HepG2 (cell line): Measurements from ENCODE around the gene GRIK3. TPM values are rescaled to one million over a fixed set of nuclear protein-coding genes. Genes with fewer than 3 reads are reported as not detected.

ENCODE experiments used
- ATAC-seq: fragments of 200-7000 bp; cut with Tn5 transposase; 3 replicates; pipeline ENCODE4 v1.9.1; 2020; ENCODE audit warnings: mild to moderate bottlenecking, moderate library complexity
- BruUV-seq: library from RNA; stranded (reverse); fragments of 400-500 nt; replicated peaks from 2 replicates; lab custom pipeline; 2021; lab: Mats Ljungman, UMichigan
- CTCF ChIA-PET: fragments of 300-600 bp; formaldehyde crosslinking; extraction: SDS; loops from one replicate; lab custom pipeline; 2021; ENCODE audit warnings: low total read pairs, inconsistent platforms, low intra/inter-chr PET ratio; lab: Yijun Ruan, JAX
- POLR2A ChIA-PET: fragments of 350-600 bp; sonication (Branson Sonifier 250); formaldehyde crosslinking; loops from one replicate; lab custom pipeline; 2020; ENCODE audit warnings: antibody characterized with exemption, inconsistent platforms; lab: Yijun Ruan, JAX
- DNase-seq: peaks from one replicate; pipeline ENCODE4 v3.0.0-alpha.2; 2015; ENCODE audit warnings: low spot score
- FAIRE-seq: peaks from 3 replicates; lab custom pipeline; 2011; peaks lifted over from hg19 to GRCh38; lab: Jason Lieb, UNC
- H2AFZ ChIP-seq: one replicate; pipeline ENCODE4 v1.6.1; 2011; ENCODE audit warnings: low read length, inconsistent platforms
- H3K27ac ChIP-seq: fragments of 300-600 bp; 3 replicates; pipeline ENCODE4 v1.8.0; 2011; ENCODE audit warnings: mixed run types, mild to moderate bottlenecking, mixed read lengths, low read length, inconsistent platforms; ENCODE audit not compliant: insufficient read depth; ENCODE audit errors: extremely low read length
- H3K27me3 ChIP-seq, 2 experiments: fragments of 200-600 bp in 1 of 2; 2 replicates in 1 of 2; 3 replicates in 1 of 2; pipeline versions ENCODE4 v1.6.0 to v1.8.0; 2011; ENCODE audit warnings: low read length in 2 of 2, mild to moderate bottlenecking in 2 of 2, moderate library complexity in 2 of 2, inconsistent platforms in 1 of 2; ENCODE audit not compliant: insufficient read depth in 2 of 2, control insufficient read depth in 1 of 2
- H3K36me3 ChIP-seq, 2 experiments: fragments of 200-600 bp in 1 of 2; replicated peaks in 1 of 2; 2 replicates in 1 of 2; 3 replicates in 1 of 2; pipeline versions ENCODE4 v1.5.1 to v1.8.0; 2011; ENCODE audit warnings: low read length in 2 of 2, inconsistent platforms in 1 of 2; ENCODE audit not compliant: insufficient read depth in 2 of 2, control insufficient read depth in 1 of 2
- H3K4me1 ChIP-seq: 2 replicates; pipeline ENCODE4 v1.5.1; 2012; ENCODE audit warnings: low read length, inconsistent platforms; ENCODE audit not compliant: insufficient read depth
- H3K4me2 ChIP-seq: 2 replicates; pipeline ENCODE4 v1.6.0; 2011; ENCODE audit warnings: low read depth, low read length, inconsistent platforms
- H3K4me3 ChIP-seq, 3 experiments: fragments of 200-600 bp in 1 of 3; sonication (generic), shearing (Covaris generic) in 1 of 3; replicated peaks in 1 of 3; 2 replicates each; pipeline ENCODE4 v1.5.1; 2011 to 2016; ENCODE audit warnings: low read length in 3 of 3, inconsistent platforms in 2 of 3, low read depth in 2 of 3, mild to moderate bottlenecking in 2 of 3, control low read depth in 1 of 3, mixed read lengths in 1 of 3; ENCODE audit not compliant: insufficient read depth in 1 of 3
- H3K79me2 ChIP-seq: one replicate; pipeline ENCODE4 v1.6.1; 2011; ENCODE audit warnings: low read length, inconsistent platforms; ENCODE audit not compliant: insufficient read depth
- H3K9ac ChIP-seq: 2 replicates; pipeline ENCODE4 v1.6.0; 2011; ENCODE audit warnings: mild to moderate bottlenecking, low read depth, low read length, inconsistent platforms; ENCODE audit not compliant: insufficient read depth
- H3K9me3 ChIP-seq: 2 replicates; pipeline ENCODE4 v1.5.1; 2012; ENCODE audit warnings: mild to moderate bottlenecking, low read length
- H4K20me1 ChIP-seq: 2 replicates; pipeline ENCODE4 v1.6.0; 2011; ENCODE audit warnings: inconsistent platforms, mild to moderate bottlenecking, low read length, moderate library complexity; ENCODE audit not compliant: insufficient read depth
- AKNA ChIP-seq: sonication (generic); formaldehyde crosslinking; IDR thresholded peaks from 2 replicates; pipeline ENCODE4 v1.4.0; 2020; ENCODE audit warnings: missing genetic modification reagents, borderline replicate concordance
- CCDC6 ChIP-seq: sonication (generic); formaldehyde crosslinking; IDR thresholded peaks from 2 replicates; pipeline ENCODE4 v1.8.1; 2022; ENCODE audit warnings: mild to moderate bottlenecking, missing genetic modification reagents, moderate library complexity
- DMAP1 ChIP-seq: IDR thresholded peaks from 2 replicates; pipeline ENCODE4 v1.6.1; 2016
- HNRNPLL ChIP-seq: fragments of 200-400 bp; formaldehyde crosslinking; IDR thresholded peaks from 2 replicates; pipeline ENCODE4 v1.6.1; 2017; ENCODE audit warnings: mild to moderate bottlenecking, low read depth, low read length; ENCODE audit not compliant: poor library complexity, severe bottlenecking
- JUNB ChIP-seq: sonication (generic); formaldehyde crosslinking; IDR thresholded peaks from 2 replicates; pipeline ENCODE4 v1.8.0; 2022; ENCODE audit warnings: missing genetic modification reagents, mild to moderate bottlenecking, borderline replicate concordance
- MAZ ChIP-seq, 2 experiments: sonication (generic) in 1 of 2; formaldehyde crosslinking in 1 of 2; IDR thresholded peaks; 2 replicates each; pipeline versions ENCODE4 v1.5.0 to v1.6.1; 2012 to 2020; ENCODE audit warnings: low read depth in 2 of 2, mild to moderate bottlenecking in 2 of 2, borderline replicate concordance in 1 of 2, improper control_type of control experiment in 1 of 2, low read length in 1 of 2, missing genetic modification reagents in 1 of 2, moderate library complexity in 1 of 2
- ONECUT2 ChIP-seq: sonication (generic); formaldehyde crosslinking; IDR thresholded peaks from 2 replicates; pipeline ENCODE4 v1.4.0; 2020; ENCODE audit warnings: missing genetic modification reagents
- PAX8 ChIP-seq: sonication (generic); formaldehyde crosslinking; IDR thresholded peaks from 2 replicates; pipeline ENCODE4 v1.8.0; 2022; ENCODE audit warnings: mild to moderate bottlenecking, missing genetic modification reagents, borderline replicate concordance
- PCBP1 ChIP-seq: fragments of 200-400 bp; formaldehyde crosslinking; IDR thresholded peaks from 2 replicates; pipeline ENCODE4 v1.6.1; 2017; ENCODE audit warnings: mild to moderate bottlenecking, low read depth, low read length, borderline replicate concordance
- PHF8 ChIP-seq: sonication (generic); formaldehyde crosslinking; IDR thresholded peaks from 2 replicates; pipeline ENCODE4 v1.5.0; 2020; ENCODE audit warnings: missing genetic modification reagents
- PTBP1 ChIP-seq: fragments of 200-400 bp; formaldehyde crosslinking; IDR thresholded peaks from 2 replicates; pipeline ENCODE4 v1.6.1; 2018; ENCODE audit warnings: low read length, low read depth; ENCODE audit not compliant: poor library complexity, severe bottlenecking
- YY1 ChIP-seq: IDR thresholded peaks from 2 replicates; pipeline ENCODE4 v1.6.1; 2011; ENCODE audit warnings: low read length, low read depth, moderate library complexity, mild to moderate bottlenecking; ENCODE audit not compliant: insufficient read depth, insufficient replicate concordance
- ZBTB37 ChIP-seq: sonication (generic); formaldehyde crosslinking; IDR thresholded peaks from 2 replicates; pipeline ENCODE4 v1.4.0; 2020; ENCODE audit warnings: mild to moderate bottlenecking, missing genetic modification reagents
- ZNF691 ChIP-seq: sonication (generic); formaldehyde crosslinking; IDR thresholded peaks from 2 replicates; pipeline ENCODE4 v1.4.0; 2020; ENCODE audit warnings: missing genetic modification reagents, low read depth, mild to moderate bottlenecking, borderline replicate concordance
- ZNF792 ChIP-seq: IDR thresholded peaks from 2 replicates; pipeline ENCODE4 v1.6.1; 2016
- WGBS: methylation state at CpG from one replicate; pipeline ENCODE4 v1.1.6; 2017; ENCODE audit warnings: low lambda C conversion rate; 5-methylcytosine and 5-hydroxymethylcytosine counted together
- in situ Hi-C: cut with HindIII; loops from 2 replicates; pipeline ENCODE4 v1.10.0; 2017; ENCODE audit warnings: low pct_unique_long_range_greater_than_20kb; ENCODE audit not compliant: extremely low pct_ligation_motif_present
- intact Hi-C: fragments of 100-400 bp; cut with micrococcal nuclease; formaldehyde crosslinking; loops from one replicate; pipeline ENCODE4 v1.10.0; 2022; ENCODE audit not compliant: unreplicated experiment
- polyA plus RNA-seq, 8 experiments: library from polyadenylated mRNA; depleted of rRNA in 3 of 8; stranded (reverse) in 7 of 8; unstranded in 1 of 8; fragments of >200 nt; fragmentation: Illumina TruSeq in 4 of 8; extraction: Trizol in 4 of 8; gene quantifications; 2 replicates each; pipeline versions ENCODE4 v1.2.1 to v1.2.3, GENCODE V29; 2011 to 2016; ENCODE audit warnings: low read depth in 4 of 8, missing spikeins in 1 of 8, mixed read lengths in 1 of 8; ENCODE audit not compliant: insufficient read depth in 1 of 8
- total RNA-seq, 5 experiments: library from RNA; depleted of rRNA; stranded (reverse); fragments of >200 nt; fragmentation: Illumina TruSeq; extraction: Trizol; gene quantifications; 2 replicates each; pipeline ENCODE4 v1.2.3, GENCODE V29; 2016; ENCODE audit warnings: low read depth in 1 of 5

The GRIK3 gene
- total and polyA plus RNA-seq, 2 of the 13 experiments (the other 11 are each of a cell fraction or from before 2014, with no cell fraction given) = not detected

GRCh38 chr1:36986241-36986985, 47.9 kb downstream of the GRIK3 start (continued):
- TF ChIP-seq HNRNPLL = no peak
- TF ChIP-seq YY1 = no peak
- no peak for TF ChIP-seq CCDC6
- TF ChIP-seq ZNF792 (CRISPR knock-in tag) = no peak
- TF ChIP-seq DMAP1 (CRISPR knock-in tag) = no peak
- TF ChIP-seq MAZ (IDR thresholded peaks at IDR 0.05; ENCODE audit: borderline replicate concordance, low read depth, low read length) = no peak
- TF ChIP-seq MAZ (CRISPR knock-in tag; IDR thresholded peaks at IDR 0.05; ENCODE audit: low read depth) = no peak

GRCh38 chr1:36984675-36985074, 49.6 kb downstream of the GRIK3 start:
- CTCF ChIA-PET = no interaction called here
- Histone ChIP-seq H3K79me2 (no peaks in the 10 kb centered on the region), H3K27me3 (peaks cover 2 to 17% of the 10 kb centered on the region in 2 experiments; a peak in 3 of 5 replicates), H3K4me1 (no peaks in the 10 kb centered on the region), H3K9me3 (no peaks in the 10 kb centered on the region), H3K27ac (no peak overlapping the region), H3K9ac (no peak overlapping the region), H3K4me2 (no peak overlapping the region), H3K4me3 (no peak overlapping the region), H2AFZ (no peak overlapping the region), H3K36me3 (no peaks in the 10 kb centered on the region), H4K20me1 (0 out of 2 replicates have a peak, but pooled peaks cover 2% of the 10 kb centered on the region)
- no TSS peak for BruUV-seq
- ATAC-seq (no peak), DNase-seq (no peak), FAIRE-seq (no peak)
- POLR2A ChIA-PET = no interaction called here
- in situ Hi-C loops (no loop called here), intact Hi-C loops (no loop called here)
- WGBS = 5% methylated on average over 7 of the region's 9 CpGs
- TF ChIP-seq PAX8 (CRISPR knock-in tag) (no peak), ONECUT2 (CRISPR knock-in tag) (no peak), PTBP1 (no peak), ZBTB37 (CRISPR knock-in tag) (no peak), AKNA (CRISPR knock-in tag) (no peak), PHF8 (no peak), JUNB (CRISPR knock-in tag) (no peak), PCBP1 (no peak), ZNF691 (no peak)
